Globus pallidus (tissue), 1 donor: ENCODE results near the gene RUVBL2.
"Not testable (repeated sequence)": the region's sequence is repeated elsewhere in the genome, so short reads cannot be mapped to it uniquely, and the experiment has no call there.

Source experiments
- DNase-seq: peaks from one replicate; pipeline ENCODE4 v3.0.0-alpha.2; 2015; ENCODE audit warnings: low spot score

The RUVBL2 gene

GRCh38 chr19:49049834-49050233 lies 56.1 kb downstream of the RUVBL2 start:
- not testable (repeated sequence) for DNase-seq

GRCh38 chr19:49050376-49051033 lies 56.8 kb downstream of the RUVBL2 start:
- DNase-seq = not testable (repeated sequence)

- peak; percentile 10 for DNase-seq
Measured at GRCh38 chr19:49056101-49056901, 62.6 kb downstream of the RUVBL2 start.

GRCh38 chr19:49056902-49057596 lies 63.4 kb downstream of the RUVBL2 start:
- not testable (repeated sequence) for DNase-seq

GRCh38 chr19:49057636-49058234 lies 64.0 kb downstream of the RUVBL2 start, which contains the start of gene CGB7:
TSS of gene CGB7 (minus strand) at chr19:49057749. CDS start at chr19:49055375, 2,374 bp downstream.
- DNase-seq = peak; percentile 6

GRCh38 chr19:49058562-49058961 lies 64.9 kb downstream of the RUVBL2 start:
- no peak for DNase-seq

- no peak for DNase-seq
Measured at GRCh38 chr19:49059053-49059452, 65.4 kb downstream of the RUVBL2 start.

- no peak for DNase-seq
Measured at GRCh38 chr19:49061000-49061399, 67.3 kb downstream of the RUVBL2 start.

GRCh38 chr19:49061445-49061844 lies 67.8 kb downstream of the RUVBL2 start:
- DNase-seq = no peak

GRCh38 chr19:49064029-49064629 lies 70.4 kb downstream of the RUVBL2 start:
- DNase-seq = no peak

GRCh38 chr19:49064768-49065611 lies 71.3 kb downstream of the RUVBL2 start, which contains the start of gene NTF4:
TSS of gene NTF4 (minus strand) at chr19:49064818. CDS start at chr19:49061997, 2,821 bp downstream.
- no peak for DNase-seq
